GM11168 (cell line): ENCODE results near the gene PAX4.

Experiments
- in situ Hi-C: fragments of 300-500 bp; cut with MboI; formaldehyde crosslinking; loops from one replicate; pipeline ENCODE4 v1.12.0; 2022; ENCODE audit warnings: low sequenced_read_pairs; ENCODE audit not compliant: unreplicated experiment

PAX4 gene

GRCh38 chr7:127632276-127632910, 14.5 kb upstream of the PAX4 start:
- in situ Hi-C loops: no loop called here

- in situ Hi-C loops: no loop called here
Observed at GRCh38 chr7:127629268-127629854, 11.4 kb upstream of the PAX4 start.

GRCh38 chr7:127628445-127628844, 10.5 kb upstream of the PAX4 start:
- in situ Hi-C loops: no loop called here

- in situ Hi-C loops: no loop called here
Observed at GRCh38 chr7:127625331-127625730, 7.4 kb upstream of the PAX4 start.

GRCh38 chr7:127620406-127621233, 2.7 kb upstream of the PAX4 start:
- in situ Hi-C loops: no loop called here

- in situ Hi-C loops: no loop called here
Observed at GRCh38 chr7:127619681-127620405, 1.9 kb upstream of the PAX4 start.

GRCh38 chr7:127618775-127619174, 833 bp upstream of the PAX4 start:
- in situ Hi-C loops: no loop called here

- in situ Hi-C loops: no loop called here
Observed at GRCh38 chr7:127616724-127617123, 1.2 kb downstream of the PAX4 start.

GRCh38 chr7:127612263-127612662, 5.7 kb downstream of the PAX4 start:
- in situ Hi-C loops: no loop called here

- in situ Hi-C loops: no loop called here
Observed at GRCh38 chr7:127609297-127609696, 8.6 kb downstream of the PAX4 start.

- in situ Hi-C loops: no loop called here
Observed at GRCh38 chr7:127608446-127608845, 9.5 kb downstream of the PAX4 start.

- in situ Hi-C loops: no loop called here
Observed at GRCh38 chr7:127600885-127601284, 17.1 kb downstream of the PAX4 start.

- in situ Hi-C loops: no loop called here
Observed at GRCh38 chr7:127598318-127598717, 19.6 kb downstream of the PAX4 start.

- in situ Hi-C loops: no loop called here
Observed at GRCh38 chr7:127595737-127596136, 22.2 kb downstream of the PAX4 start.

GRCh38 chr7:127594490-127594889, 23.5 kb downstream of the PAX4 start:
- in situ Hi-C loops: no loop called here

- in situ Hi-C loops: no loop called here
Observed at GRCh38 chr7:127592550-127592949, 25.4 kb downstream of the PAX4 start.

- in situ Hi-C loops: no loop called here
Observed at GRCh38 chr7:127591591-127591990, 26.4 kb downstream of the PAX4 start.

GRCh38 chr7:127591189-127591588, 26.8 kb downstream of the PAX4 start:
- in situ Hi-C loops: no loop called here

GRCh38 chr7:127589896-127590295, 28.0 kb downstream of the PAX4 start:
- in situ Hi-C loops: no loop called here

- in situ Hi-C loops: no loop called here
Observed at GRCh38 chr7:127588697-127589482, 29.1 kb downstream of the PAX4 start.
